ENCODE results near the gene ACSS1. TPM values are rescaled to one million over a fixed set of nuclear protein-coding genes. Genes with fewer than 3 reads are reported as not detected.

Gene ACSS1
- total RNA-seq, 1 experiment from 2014 or later, result 1.5 TPM

DNA sequence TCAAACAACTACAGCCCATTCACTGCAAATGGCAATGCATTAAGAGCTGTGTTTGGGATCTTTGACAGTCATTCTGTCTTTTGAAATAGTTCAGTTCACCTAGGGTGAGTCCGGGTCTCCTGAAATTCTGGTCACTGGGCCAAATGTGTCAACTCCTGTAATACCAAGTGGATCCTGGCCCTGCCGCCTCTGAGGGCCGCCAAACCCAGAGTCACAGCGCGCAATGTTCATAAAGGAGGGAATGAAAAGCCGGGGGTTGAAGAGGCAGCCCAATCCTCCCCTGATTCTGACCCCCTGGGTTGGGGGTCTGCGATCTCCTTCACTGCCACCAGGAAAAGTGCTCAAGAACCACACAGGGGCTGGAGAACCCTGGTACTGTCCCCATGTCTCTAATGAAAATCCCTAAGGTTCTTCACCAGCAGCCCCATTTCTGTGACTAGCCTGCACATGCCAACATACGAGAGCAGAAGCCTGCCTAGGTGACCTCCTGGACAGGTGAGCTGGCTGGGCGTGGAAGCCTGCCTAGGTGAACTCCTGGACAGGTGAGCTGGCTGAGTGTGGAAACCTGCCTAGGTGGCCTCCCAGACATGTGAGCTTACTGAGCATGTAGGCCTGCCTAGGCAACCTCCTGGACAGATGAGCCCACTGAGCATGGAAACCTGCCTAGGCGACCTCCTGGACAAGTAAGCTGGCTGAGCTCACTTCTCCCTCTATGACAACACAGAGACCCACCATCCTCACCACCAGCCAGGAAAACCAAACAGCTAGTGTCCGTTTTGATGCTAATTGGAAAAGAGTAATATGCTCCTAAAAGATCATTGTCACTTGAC lies 49.3 kb downstream of the ACSS1 start:
- POLR2A ChIA-PET, result no interaction called here
- Mint-ChIP-seq H3K4me3 (no peak overlapping the region), H3K27me3 (ENCODE audit: low read depth) (no peaks in the 10 kb centered on the region), H3K9me3 (no peaks in the 10 kb centered on the region), H3K36me3 (no peaks in the 10 kb centered on the region), H3K27ac (no peak overlapping the region), H3K4me1 (no peaks in the 10 kb centered on the region)
- TF ChIP-seq, protein P1, sequence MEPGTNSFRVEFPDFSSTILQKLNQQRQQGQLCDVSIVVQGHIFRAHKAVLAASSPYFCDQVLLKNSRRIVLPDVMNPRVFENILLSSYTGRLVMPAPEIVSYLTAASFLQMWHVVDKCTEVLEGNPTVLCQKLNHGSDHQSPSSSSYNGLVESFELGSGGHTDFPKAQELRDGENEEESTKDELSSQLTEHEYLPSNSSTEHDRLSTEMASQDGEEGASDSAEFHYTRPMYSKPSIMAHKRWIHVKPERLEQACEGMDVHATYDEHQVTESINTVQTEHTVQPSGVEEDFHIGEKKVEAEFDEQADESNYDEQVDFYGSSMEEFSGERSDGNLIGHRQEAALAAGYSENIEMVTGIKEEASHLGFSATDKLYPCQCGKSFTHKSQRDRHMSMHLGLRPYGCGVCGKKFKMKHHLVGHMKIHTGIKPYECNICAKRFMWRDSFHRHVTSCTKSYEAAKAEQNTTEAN (CRISPR knock-in tag; IDR thresholded peaks at IDR 0.05), result no peak
- TF ChIP-seq ZBTB21 (CRISPR knock-in tag; IDR thresholded peaks at IDR 0.05; ENCODE audit: borderline replicate concordance), result no peak
- no peak for TF ChIP-seq TEAD1 (CRISPR knock-in tag; IDR thresholded peaks at IDR 0.05)
- TF ChIP-seq, protein P2, sequence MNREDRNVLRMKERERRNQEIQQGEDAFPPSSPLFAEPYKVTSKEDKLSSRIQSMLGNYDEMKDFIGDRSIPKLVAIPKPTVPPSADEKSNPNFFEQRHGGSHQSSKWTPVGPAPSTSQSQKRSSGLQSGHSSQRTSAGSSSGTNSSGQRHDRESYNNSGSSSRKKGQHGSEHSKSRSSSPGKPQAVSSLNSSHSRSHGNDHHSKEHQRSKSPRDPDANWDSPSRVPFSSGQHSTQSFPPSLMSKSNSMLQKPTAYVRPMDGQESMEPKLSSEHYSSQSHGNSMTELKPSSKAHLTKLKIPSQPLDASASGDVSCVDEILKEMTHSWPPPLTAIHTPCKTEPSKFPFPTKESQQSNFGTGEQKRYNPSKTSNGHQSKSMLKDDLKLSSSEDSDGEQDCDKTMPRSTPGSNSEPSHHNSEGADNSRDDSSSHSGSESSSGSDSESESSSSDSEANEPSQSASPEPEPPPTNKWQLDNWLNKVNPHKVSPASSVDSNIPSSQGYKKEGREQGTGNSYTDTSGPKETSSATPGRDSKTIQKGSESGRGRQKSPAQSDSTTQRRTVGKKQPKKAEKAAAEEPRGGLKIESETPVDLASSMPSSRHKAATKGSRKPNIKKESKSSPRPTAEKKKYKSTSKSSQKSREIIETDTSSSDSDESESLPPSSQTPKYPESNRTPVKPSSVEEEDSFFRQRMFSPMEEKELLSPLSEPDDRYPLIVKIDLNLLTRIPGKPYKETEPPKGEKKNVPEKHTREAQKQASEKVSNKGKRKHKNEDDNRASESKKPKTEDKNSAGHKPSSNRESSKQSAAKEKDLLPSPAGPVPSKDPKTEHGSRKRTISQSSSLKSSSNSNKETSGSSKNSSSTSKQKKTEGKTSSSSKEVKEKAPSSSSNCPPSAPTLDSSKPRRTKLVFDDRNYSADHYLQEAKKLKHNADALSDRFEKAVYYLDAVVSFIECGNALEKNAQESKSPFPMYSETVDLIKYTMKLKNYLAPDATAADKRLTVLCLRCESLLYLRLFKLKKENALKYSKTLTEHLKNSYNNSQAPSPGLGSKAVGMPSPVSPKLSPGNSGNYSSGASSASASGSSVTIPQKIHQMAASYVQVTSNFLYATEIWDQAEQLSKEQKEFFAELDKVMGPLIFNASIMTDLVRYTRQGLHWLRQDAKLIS (CRISPR knock-in tag; IDR thresholded peaks at IDR 0.05; ENCODE audit: borderline replicate concordance), result no peak
- TF ChIP-seq CBFB (CRISPR knock-in tag; IDR thresholded peaks at IDR 0.05; ENCODE audit: low read depth), result no peak
- TF ChIP-seq, protein P3, sequence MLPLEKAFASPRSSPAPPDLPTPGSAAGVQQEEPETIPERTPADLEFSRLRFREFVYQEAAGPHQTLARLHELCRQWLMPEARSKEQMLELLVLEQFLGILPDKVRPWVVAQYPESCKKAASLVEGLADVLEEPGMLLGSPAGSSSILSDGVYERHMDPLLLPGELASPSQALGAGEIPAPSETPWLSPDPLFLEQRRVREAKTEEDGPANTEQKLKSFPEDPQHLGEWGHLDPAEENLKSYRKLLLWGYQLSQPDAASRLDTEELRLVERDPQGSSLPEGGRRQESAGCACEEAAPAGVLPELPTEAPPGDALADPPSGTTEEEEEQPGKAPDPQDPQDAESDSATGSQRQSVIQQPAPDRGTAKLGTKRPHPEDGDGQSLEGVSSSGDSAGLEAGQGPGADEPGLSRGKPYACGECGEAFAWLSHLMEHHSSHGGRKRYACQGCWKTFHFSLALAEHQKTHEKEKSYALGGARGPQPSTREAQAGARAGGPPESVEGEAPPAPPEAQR (CRISPR knock-in tag; IDR thresholded peaks at IDR 0.05), result no peak
- TF ChIP-seq NR2C2 (CRISPR knock-in tag; IDR thresholded peaks at IDR 0.05), result no peak
- TF ChIP-seq, protein P4, sequence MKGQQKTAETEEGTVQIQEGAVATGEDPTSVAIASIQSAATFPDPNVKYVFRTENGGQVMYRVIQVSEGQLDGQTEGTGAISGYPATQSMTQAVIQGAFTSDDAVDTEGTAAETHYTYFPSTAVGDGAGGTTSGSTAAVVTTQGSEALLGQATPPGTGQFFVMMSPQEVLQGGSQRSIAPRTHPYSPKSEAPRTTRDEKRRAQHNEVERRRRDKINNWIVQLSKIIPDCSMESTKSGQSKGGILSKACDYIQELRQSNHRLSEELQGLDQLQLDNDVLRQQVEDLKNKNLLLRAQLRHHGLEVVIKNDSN (CRISPR knock-in tag; IDR thresholded peaks at IDR 0.05), result no peak
- no peak for TF ChIP-seq SMAD4 (CRISPR knock-in tag; IDR thresholded peaks at IDR 0.05)
- no peak for TF ChIP-seq ZNF416 (CRISPR knock-in tag; IDR thresholded peaks at IDR 0.05)
- TF ChIP-seq FOXJ3 (CRISPR knock-in tag; IDR thresholded peaks at IDR 0.05; ENCODE audit: borderline replicate concordance), result no peak
- no peak for TF ChIP-seq SMAD3 (CRISPR knock-in tag; IDR thresholded peaks at IDR 0.05; ENCODE audit: borderline replicate concordance)
- DNase-seq (ENCODE audit: low spot score) (no peak), ATAC-seq (no peak)
- CTCF ChIA-PET, result interaction anchor here (1.0 to 1.5 kb wide), 2 partner anchors 57 to 78 kb away, joined by 3 to 6 read pairs; no protein-coding TSS in a partner anchor

DNA sequence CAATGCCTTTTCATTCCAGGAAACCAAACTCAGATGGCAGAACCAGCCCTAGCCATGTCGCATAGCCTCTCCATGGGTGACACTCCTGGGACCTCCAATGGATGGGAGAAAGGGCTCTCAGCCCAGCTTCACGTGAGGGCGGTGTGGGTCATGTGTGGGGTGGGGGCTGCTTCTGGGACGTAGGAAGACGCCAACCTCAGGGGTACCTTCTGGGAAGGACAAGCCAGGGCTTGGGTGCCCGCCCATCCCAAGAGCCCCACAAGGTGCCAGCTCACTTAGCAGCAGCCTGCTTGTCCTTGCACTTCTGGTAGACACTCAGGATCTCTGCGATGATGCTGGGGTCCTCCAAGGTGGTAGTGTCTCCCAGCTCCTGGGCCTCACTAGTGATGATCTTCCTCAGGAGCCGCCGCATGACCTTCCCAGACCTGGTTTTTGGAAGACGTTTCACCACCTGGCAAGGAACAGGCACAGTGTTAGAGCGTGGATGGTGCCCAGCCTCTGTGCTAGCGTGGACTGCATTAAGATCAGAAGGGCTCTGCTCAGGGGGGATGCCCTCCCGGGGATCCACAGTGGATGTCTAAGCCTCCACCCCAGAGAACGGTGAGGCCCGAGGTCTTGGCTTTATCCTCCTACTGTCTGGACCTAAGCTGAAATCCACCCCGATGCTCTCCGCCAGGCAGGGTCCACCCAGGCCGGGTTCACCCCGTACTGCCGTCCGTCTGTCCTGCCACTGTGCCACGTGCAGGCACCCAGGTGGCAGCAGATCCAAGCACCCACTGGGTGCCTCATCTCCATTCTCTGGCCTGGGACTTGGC lies 50.2 kb downstream of the ACSS1 start:
- no peak overlapping the region for H3K4me3 Mint-ChIP-seq
- CTCF ChIA-PET, result no interaction called here
- ATAC-seq, result no peak
- no peaks in the 10 kb centered on the region for H3K4me1 Mint-ChIP-seq
- H3K27me3 Mint-ChIP-seq (ENCODE audit: low read depth), result peaks cover 4% of the 10 kb centered on the region; the same call in 1 of the 2 replicates
- H3K36me3 Mint-ChIP-seq, result no peaks in the 10 kb centered on the region
- no peak overlapping the region for H3K27ac Mint-ChIP-seq
- peaks cover 4% of the 10 kb centered on the region for H3K9me3 Mint-ChIP-seq
- DNase-seq (ENCODE audit: low spot score), result no peak
- POLR2A ChIA-PET, result no interaction called here
- TF ChIP-seq GABPB1 (CRISPR knock-in tag; IDR thresholded peaks at IDR 0.05) (no peak), FOXK1 (CRISPR knock-in tag; IDR thresholded peaks at IDR 0.05) (no peak), NR3C1 (CRISPR knock-in tag; conservative IDR thresholded peaks at IDR 0.05; ENCODE audit: low read depth) (no peak), FOXJ3 (CRISPR knock-in tag; IDR thresholded peaks at IDR 0.05; ENCODE audit: borderline replicate concordance) (no peak), NR2C2 (CRISPR knock-in tag; IDR thresholded peaks at IDR 0.05) (no peak), ZNF423 (CRISPR knock-in tag; IDR thresholded peaks at IDR 0.05) (no peak), ELF4 (CRISPR knock-in tag; IDR thresholded peaks at IDR 0.05; ENCODE audit: low read depth) (no peak), CREM (CRISPR knock-in tag; IDR thresholded peaks at IDR 0.05) (no peak), ZNF232 (CRISPR knock-in tag; IDR thresholded peaks at IDR 0.05) (no peak), GTF2I (CRISPR knock-in tag; conservative IDR thresholded peaks at IDR 0.05) (no peak)
- TF ChIP-seq, protein P5, sequence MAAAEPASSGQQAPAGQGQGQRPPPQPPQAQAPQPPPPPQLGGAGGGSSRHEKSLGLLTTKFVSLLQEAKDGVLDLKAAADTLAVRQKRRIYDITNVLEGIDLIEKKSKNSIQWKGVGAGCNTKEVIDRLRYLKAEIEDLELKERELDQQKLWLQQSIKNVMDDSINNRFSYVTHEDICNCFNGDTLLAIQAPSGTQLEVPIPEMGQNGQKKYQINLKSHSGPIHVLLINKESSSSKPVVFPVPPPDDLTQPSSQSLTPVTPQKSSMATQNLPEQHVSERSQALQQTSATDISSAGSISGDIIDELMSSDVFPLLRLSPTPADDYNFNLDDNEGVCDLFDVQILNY (CRISPR knock-in tag; IDR thresholded peaks at IDR 0.05), result no peak
- TF ChIP-seq, protein P2 (CRISPR knock-in tag; IDR thresholded peaks at IDR 0.05; ENCODE audit: borderline replicate concordance), result no peak

All from WTC11 (cell line).